PC-3 (cell line): ENCODE results near the gene KCNK6. TPM values are rescaled to one million over a fixed set of nuclear protein-coding genes. Genes with fewer than 3 reads are reported as not detected.

Experiments
- ATAC-seq: fragments of 200-7000 bp; cut with Tn5 transposase; 2 replicates; pipeline ENCODE4 v1.9.1; 2020; ENCODE audit warnings: mild to moderate bottlenecking, moderate library complexity
- BruUV-seq: library from RNA; stranded (reverse); fragments of 400-500 nt; replicated peaks from 2 replicates; lab custom pipeline; 2021; lab: Mats Ljungman, UMichigan
- CTCF ChIA-PET: fragments of 300-600 bp; sonication (Branson Sonifier 250); formaldehyde crosslinking; loops from one replicate; lab custom pipeline; 2022; ENCODE audit warnings: antibody characterized with exemption; lab: Charles Lee
- POLR2A ChIA-PET: fragments of 300-600 bp; sonication (Branson Sonifier 250); formaldehyde crosslinking; loops from one replicate; lab custom pipeline; 2022; ENCODE audit warnings: antibody characterized with exemption; ENCODE audit not compliant: unreplicated experiment; lab: Charles Lee
- DNase-seq: peaks from one replicate; pipeline ENCODE4 v3.0.0-alpha.2; 2015
- H2AFZ ChIP-seq: fragments of 300-600 bp; sonication (generic); 2 replicates; pipeline ENCODE4 v1.6.0; 2016; ENCODE audit warnings: antibody characterized with exemption, low read length
- H3F3A ChIP-seq: fragments of 300-600 bp; sonication (generic); one replicate; pipeline ENCODE4 v1.6.0; 2017; ENCODE audit warnings: antibody characterized with exemption, low read length, control low read depth, mild to moderate bottlenecking; ENCODE audit not compliant: unreplicated experiment
- H3K27ac ChIP-seq: fragments of 300-600 bp; sonication (generic); 2 replicates; pipeline ENCODE4 v1.5.1; 2016; ENCODE audit warnings: mild to moderate bottlenecking, low read length
- H3K27me3 ChIP-seq: fragments of 300-600 bp; sonication (generic); 2 replicates; pipeline ENCODE4 v1.6.1; 2016; ENCODE audit warnings: low read length, mixed read lengths
- H3K36me3 ChIP-seq: fragments of 300-600 bp; sonication (generic); 2 replicates; pipeline ENCODE4 v1.6.1; 2016; ENCODE audit warnings: low read depth, mixed run types, low read length, mixed read lengths
- H3K4me1 ChIP-seq: fragments of 300-600 bp; sonication (generic); 2 replicates; pipeline ENCODE4 v1.5.1; 2016; ENCODE audit warnings: low read length; ENCODE audit not compliant: insufficient read depth
- H3K4me2 ChIP-seq: fragments of 300-600 bp; sonication (generic); 2 replicates; pipeline ENCODE4 v1.6.0; 2016; ENCODE audit warnings: low read length
- H3K4me3 ChIP-seq: fragments of 300-600 bp; sonication (generic); 2 replicates; pipeline ENCODE4 v1.5.1; 2016; ENCODE audit warnings: mild to moderate bottlenecking, low read length, mixed read lengths
- H3K79me2 ChIP-seq: fragments of 300-600 bp; sonication (generic); 2 replicates; pipeline ENCODE4 v1.6.1; 2017; ENCODE audit warnings: low read length, mixed read lengths
- H3K9ac ChIP-seq: fragments of 300-600 bp; sonication (generic); 2 replicates; pipeline ENCODE4 v1.6.0; 2016; ENCODE audit warnings: mild to moderate bottlenecking, low read length
- H3K9me2 ChIP-seq: fragments of 300-600 bp; sonication (generic); replicated peaks from 2 replicates; pipeline ENCODE4 v1.6.1; 2016; ENCODE audit warnings: mixed run types, low read length, mixed read lengths
- H3K9me3 ChIP-seq: fragments of 300-600 bp; sonication (generic); 2 replicates; pipeline ENCODE4 v1.6.1; 2016; ENCODE audit warnings: low read length, mixed read lengths
- H4K20me1 ChIP-seq: fragments of 300-600 bp; sonication (generic); 2 replicates; pipeline ENCODE4 v1.6.1; 2016; ENCODE audit warnings: low read length, mixed read lengths
- EZH2 ChIP-seq: fragments of 300-600 bp; sonication (generic); IDR thresholded peaks from one replicate; pipeline ENCODE4 v1.6.1; 2017; ENCODE audit warnings: antibody characterized with exemption, mild to moderate bottlenecking, low read length; ENCODE audit not compliant: unreplicated experiment
- EZH2phosphoT487 ChIP-seq: fragments of 300-600 bp; sonication (generic); IDR thresholded peaks from 2 replicates; pipeline ENCODE4 v1.6.1; 2018; ENCODE audit warnings: mild to moderate bottlenecking, antibody characterized with exemption, low read length, borderline replicate concordance
- intact Hi-C: fragments of 100-400 bp; cut with micrococcal nuclease; formaldehyde crosslinking; loops from 2 replicates; pipeline ENCODE4 v1.9.0; 2023
- total RNA-seq: library from RNA; depleted of rRNA; stranded (reverse); fragments of >200 nt; gene quantifications from 2 replicates; pipeline ENCODE4 v1.2.3, GENCODE V29; 2014
- TF ChIP-seq, protein P1 (sequence below): fragments of 300-600 bp; sonication (generic); conservative IDR thresholded peaks from 2 replicates; pipeline ENCODE4 v1.5.1; 2017; ENCODE audit warnings: antibody characterized with exemption, low read depth, mild to moderate bottlenecking, low read length

KCNK6 gene
- total RNA-seq, 1 experiment from 2014 or later, result 3.3 TPM

GRCh38 chr19:38310986-38311385 lies 8.7 kb upstream of the KCNK6 start:
- Histone ChIP-seq H3K27ac (no peak overlapping the region), H4K20me1 (no peaks in the 10 kb centered on the region), H3K9ac (no peak overlapping the region), H2AFZ (no peak overlapping the region), H3K27me3 (no peaks in the 10 kb centered on the region), H3K36me3 (no peaks in the 10 kb centered on the region), H3K4me3 (no peak overlapping the region), H3K4me1 (no peaks in the 10 kb centered on the region), H3K9me2 (no peaks in the 10 kb centered on the region), H3F3A (no peaks in the 10 kb centered on the region), H3K4me2 (no peak overlapping the region), H3K79me2 (peaks cover 20% of the 10 kb centered on the region), H3K9me3 (no peaks in the 10 kb centered on the region)
- CTCF ChIA-PET, result no interaction called here
- TF ChIP-seq, protein P1, sequence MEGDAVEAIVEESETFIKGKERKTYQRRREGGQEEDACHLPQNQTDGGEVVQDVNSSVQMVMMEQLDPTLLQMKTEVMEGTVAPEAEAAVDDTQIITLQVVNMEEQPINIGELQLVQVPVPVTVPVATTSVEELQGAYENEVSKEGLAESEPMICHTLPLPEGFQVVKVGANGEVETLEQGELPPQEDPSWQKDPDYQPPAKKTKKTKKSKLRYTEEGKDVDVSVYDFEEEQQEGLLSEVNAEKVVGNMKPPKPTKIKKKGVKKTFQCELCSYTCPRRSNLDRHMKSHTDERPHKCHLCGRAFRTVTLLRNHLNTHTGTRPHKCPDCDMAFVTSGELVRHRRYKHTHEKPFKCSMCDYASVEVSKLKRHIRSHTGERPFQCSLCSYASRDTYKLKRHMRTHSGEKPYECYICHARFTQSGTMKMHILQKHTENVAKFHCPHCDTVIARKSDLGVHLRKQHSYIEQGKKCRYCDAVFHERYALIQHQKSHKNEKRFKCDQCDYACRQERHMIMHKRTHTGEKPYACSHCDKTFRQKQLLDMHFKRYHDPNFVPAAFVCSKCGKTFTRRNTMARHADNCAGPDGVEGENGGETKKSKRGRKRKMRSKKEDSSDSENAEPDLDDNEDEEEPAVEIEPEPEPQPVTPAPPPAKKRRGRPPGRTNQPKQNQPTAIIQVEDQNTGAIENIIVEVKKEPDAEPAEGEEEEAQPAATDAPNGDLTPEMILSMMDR, result no peak
- TF ChIP-seq EZH2phosphoT487 (no peak), EZH2 (no peak)
- DNase-seq (no peak), ATAC-seq (no peak)
- POLR2A ChIA-PET, result no interaction called here
- intact Hi-C loops, result no loop called here
- BruUV-seq, result no TSS peak

- peak; percentile 89 for ATAC-seq
- peak; percentile 91 for DNase-seq
- H3K9ac ChIP-seq, result peak within 1 kb of the TSS; percentile 67
- TF ChIP-seq EZH2phosphoT487 (no peak), EZH2 (no peak)
- TF ChIP-seq, protein P1, result no peak
- H4K20me1 ChIP-seq, result no peaks in the 10 kb centered on the region
- no peaks in the 10 kb centered on the region for H3F3A ChIP-seq
- H3K9me3 ChIP-seq, result no peaks in the 10 kb centered on the region
- peak within 1 kb of the TSS; percentile 80 for H3K4me3 ChIP-seq
- no peaks in the 10 kb centered on the region for H3K27me3 ChIP-seq
- ChIA-PET POLR2A (no interaction called here), CTCF (no interaction called here)
- H3K36me3 ChIP-seq, result no peaks in the 10 kb centered on the region
- H3K27ac ChIP-seq, result peak within 1 kb of the TSS; percentile 51
- BruUV-seq, result no TSS peak
- peak within 1 kb of the TSS; percentile 89 for H3K4me2 ChIP-seq
- intact Hi-C loops, result no loop called here
- peaks cover 20% of the 10 kb centered on the region for H3K79me2 ChIP-seq
- peak within 1 kb of the TSS; percentile 80 for H2AFZ ChIP-seq
- no peaks in the 10 kb centered on the region for H3K9me2 ChIP-seq
- peaks cover 5% of the 10 kb centered on the region; the same call in 1 of the 2 replicates for H3K4me1 ChIP-seq
These were observed 3.8 kb upstream of the KCNK6 start, which contains the start of gene YIF1B for GRCh38 chr19:38315657-38316476. Gene YIF1B, minus strand, starts transcription at chr19:38315947. Its CDS starts 30 bp downstream, at chr19:38315917.
